NCI-H2171 treated with DMSO at 0.1 percent for 48 hours (cell line): ENCODE measurements around the gene DLGAP1.
A peak's percentile ranks its signal among the peaks of the same experiment; 100 is the strongest.
"Not testable (repeated sequence)": the region's sequence is repeated elsewhere in the genome, so short reads cannot be mapped to it uniquely, and the experiment has no call there.

ENCODE experiments used
- DNase-seq: peaks from one replicate; lab custom pipeline; 2025; lab: John Stamatoyannopoulos, UW

DLGAP1 gene

DNA sequence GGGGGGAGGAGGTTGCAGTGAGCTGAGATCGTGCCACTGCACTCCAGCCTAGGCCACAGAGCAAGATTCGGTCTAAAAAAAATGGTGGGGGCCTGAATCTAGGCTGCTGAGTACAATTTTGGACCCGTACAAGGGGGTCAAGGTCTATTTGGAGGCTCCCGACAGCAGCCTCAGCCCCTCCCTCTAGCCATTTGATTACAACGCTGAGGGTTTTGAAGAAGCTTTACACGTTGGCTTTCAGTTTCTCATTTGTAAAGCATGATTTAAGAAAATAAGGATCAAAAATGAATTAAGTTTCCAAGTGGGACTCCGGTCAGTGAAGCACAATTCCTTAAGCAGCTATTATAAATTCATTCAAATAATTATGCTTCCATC lies 871.2 kb downstream of the DLGAP1 start:
- DNase-seq: no peak

DNA sequence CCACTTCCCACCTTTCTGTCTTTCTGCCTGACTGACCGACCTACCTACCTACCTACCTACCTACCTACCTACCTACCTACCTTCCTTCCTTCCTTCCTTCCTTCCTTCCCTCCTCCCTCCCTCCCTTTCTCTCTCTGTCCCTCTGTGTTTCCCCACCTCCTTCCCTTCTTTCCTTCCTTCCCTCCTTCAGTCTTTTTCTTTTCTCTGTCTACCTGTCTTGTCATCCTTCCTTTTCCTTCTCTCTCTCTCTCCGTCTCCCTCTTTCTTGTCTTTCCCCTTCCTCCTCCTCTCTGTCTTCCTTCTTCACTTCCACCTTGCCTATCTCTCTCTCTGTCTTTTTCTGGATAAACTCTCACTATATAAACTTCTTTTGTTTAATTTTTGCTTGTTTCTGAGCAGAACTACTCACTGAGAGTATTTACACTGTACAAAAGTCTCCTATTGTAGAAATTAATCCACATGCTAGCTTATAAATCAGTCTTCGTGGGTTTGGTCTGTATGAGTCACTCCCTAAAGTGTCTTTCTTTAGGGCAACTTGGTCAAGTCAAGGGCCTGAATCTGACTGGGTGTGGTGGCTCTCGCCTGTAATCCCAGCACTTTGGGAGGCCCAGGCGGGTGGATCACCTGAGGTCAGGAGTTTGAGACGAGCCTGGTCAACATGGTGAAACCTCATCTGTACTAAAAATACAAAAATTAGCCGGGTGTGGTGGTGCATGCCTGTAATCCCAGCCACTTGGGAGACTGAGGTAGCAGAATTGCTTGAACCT lies 871.8 kb downstream of the DLGAP1 start:
- DNase-seq: not testable (repeated sequence)

DNA sequence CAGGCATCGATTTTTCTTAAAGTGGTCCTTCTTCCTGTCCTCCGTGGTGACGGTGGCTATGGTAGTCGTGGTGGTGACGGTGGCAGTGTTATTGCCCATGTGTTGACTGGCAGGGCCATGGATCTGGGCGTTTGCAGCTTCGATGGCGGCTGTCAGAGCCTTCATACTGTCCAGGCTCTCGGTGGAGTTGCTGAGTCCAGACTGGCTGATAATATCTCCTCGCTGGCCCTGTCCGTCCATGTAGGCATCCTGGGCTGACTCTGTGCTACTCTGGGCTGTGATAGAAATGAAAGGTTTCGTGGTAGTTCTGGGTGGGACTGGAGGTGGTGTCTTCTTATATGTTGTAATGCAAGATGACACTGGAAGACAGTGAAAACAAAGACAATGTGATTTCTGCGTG lies 873.2 kb downstream of the DLGAP1 start:
- no peak for DNase-seq

DNA sequence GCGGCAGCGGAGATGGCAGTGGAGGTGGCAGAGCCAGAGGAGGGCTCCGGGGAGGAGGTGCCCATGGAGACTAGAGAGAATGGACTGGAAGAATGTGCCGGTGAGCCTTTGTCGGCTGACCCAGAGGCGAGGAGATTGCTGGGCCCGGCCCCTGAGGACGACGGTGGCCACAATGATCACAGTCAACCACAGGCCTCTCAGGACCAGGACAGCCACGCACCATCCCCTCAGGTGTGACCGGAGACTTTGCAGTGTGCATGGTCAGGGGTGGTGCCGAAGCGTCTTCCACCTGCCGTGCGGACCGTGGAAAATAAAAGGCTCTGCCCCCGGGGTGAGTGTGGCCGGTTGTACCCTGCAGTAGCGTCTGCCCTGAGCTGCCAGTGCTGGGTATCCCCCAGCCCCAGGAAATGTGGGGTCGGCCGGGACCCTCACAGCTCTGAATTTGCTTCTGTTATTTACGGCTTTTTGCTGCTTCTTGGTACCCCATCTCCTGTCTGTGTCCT lies 874.5 kb downstream of the DLGAP1 start:
- DNase-seq: not testable (repeated sequence)

DNA sequence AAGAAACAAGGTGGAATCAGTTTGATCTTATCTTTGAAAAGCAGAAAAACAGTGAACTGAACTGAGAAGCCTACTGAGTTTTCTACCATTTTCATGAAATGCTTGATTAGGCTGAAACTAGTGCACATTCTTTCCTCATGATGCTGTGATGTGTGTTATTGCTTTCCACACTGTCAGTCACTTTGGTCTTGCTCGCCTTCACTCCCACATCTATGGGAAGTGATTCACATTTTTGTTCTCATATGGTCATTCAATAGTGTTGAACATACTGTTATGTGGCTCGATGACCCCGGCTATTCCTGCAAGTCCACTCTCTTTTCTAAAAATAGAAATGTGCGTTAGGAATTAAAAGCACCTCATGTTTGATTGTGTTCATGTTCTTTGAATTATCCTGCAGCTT lies 875.4 kb downstream of the DLGAP1 start:
- no peak for DNase-seq

DNA sequence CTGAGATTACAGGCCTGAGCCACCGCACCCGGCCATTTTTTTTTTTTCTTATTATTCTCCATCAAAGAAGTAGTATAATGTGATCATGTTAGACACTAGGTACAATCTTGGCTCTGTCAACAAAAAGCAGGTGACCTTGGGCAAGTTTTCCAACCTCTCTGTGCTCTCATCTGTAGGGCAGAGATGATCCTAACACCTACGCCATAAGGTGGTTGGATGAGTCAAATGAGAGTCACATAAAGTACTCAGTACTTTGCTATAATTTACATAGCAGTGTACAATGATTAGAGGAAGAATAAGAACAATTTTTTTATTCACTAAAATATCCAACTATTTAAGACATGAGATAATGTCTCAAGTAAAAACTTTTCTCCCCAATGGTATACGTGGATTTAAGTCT lies 876.5 kb downstream of the DLGAP1 start:
- DNase-seq: no peak

DNA sequence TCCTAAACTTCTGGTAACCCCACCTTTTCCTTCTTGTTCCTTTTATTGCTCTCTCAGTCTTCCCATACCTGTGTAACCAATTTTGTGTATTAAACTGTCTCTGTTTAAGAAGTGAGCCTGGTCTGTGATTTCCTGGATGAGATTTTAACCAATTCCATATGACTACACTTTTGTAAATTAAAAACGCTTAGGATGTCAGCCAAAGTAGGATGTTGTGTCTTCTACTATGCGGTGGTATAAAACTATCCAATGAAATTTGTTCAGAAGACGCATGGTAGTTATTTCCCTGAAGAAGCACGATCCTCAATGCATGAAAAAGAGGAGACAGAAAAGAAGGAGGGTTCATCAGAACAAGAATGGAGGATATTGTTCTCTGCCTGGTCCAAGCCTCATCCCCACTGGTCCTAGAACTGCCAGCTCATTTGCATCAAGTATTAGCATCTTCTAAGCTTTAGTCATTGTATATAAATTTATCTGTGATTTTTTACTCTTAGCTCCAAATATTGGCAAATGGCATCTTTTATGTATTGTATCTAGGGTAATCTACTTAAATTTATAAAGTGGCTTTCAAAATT lies 877.7 kb downstream of the DLGAP1 start:
- DNase-seq: no peak

DNA sequence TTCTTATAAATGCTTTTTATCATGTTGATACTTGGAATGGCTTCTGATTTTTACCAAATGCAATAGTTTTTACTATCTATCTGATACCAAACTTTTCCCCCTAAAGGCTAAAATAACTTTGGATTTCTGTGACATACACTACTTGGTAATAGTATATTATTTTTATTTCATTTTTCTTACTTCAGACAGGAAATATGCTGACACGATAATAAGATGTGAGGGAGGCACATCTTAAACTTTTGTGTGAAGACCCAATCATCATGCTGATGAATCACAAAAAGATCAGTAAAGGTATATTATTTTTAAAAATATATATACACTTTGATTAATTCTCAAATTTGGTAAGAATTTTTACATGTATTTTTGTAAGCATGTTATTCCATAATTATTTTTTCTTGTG lies 882.3 kb downstream of the DLGAP1 start:
- DNase-seq: no peak

DNA sequence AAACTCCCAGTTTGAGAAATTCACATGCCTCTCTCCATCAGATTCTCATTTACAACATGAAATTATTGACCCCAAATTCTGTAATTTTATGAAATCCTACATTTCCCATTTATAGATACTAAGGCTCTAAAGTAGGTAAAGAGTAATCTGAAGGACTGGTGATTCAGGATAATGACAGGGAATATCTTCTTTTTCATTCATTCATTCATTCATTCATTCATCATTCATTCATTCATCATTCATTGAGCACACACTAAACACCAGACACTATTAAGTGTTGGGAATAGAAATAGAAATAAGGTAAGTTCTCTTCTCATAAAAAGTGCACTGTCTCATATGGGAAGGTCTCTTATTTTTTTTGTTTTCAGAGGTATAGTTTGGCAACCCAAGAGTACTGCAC lies 888.3 kb downstream of the DLGAP1 start:
- no peak for DNase-seq

DNA sequence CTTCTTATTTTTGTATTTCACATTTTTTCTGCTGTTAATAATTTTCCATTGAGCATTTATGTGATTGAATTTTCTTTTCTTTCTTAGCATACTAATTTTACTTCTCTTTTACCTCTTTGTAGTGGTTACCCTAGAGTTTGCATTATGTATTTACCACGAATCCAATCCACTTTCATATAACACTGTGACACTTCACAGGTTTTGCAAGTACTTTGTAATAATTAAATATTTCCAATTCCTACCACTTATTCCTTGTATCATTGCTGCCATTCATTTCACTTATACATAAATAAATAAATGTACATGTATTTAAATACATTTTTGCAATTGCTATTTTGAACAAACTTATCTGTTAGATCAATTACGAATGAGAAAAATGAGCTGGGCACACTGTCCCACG lies 894.4 kb downstream of the DLGAP1 start:
- DNase-seq: no peak

DNA sequence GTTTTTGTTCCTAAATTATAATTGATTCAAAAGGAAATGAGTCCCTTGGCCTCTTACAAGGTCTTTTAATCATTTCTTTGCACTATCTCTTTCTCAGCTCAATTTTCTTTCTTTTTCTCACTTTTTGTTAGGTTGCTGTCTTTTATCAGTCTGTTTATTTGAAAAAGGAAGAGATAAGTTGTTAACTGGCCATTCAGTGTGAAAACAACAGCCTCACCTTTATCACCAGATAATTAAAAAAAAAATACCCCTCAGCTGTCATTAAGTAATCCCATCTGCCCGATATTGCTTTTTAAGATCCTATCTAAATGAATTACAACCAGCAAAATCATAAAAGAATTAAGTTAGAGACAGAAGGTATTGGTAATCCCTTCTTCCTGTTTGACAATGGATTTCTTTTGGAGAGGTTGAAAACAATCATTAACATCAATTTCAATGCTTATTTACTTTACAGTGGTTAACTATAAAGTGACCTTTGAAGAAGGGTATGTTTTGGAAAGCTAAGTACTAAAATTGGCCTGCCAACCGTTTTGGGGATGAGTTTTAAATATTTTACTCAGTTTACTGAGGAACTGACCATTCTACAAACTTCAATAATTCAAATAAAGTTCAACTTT lies 900.2 kb downstream of the DLGAP1 start:
- no peak for DNase-seq

DNA sequence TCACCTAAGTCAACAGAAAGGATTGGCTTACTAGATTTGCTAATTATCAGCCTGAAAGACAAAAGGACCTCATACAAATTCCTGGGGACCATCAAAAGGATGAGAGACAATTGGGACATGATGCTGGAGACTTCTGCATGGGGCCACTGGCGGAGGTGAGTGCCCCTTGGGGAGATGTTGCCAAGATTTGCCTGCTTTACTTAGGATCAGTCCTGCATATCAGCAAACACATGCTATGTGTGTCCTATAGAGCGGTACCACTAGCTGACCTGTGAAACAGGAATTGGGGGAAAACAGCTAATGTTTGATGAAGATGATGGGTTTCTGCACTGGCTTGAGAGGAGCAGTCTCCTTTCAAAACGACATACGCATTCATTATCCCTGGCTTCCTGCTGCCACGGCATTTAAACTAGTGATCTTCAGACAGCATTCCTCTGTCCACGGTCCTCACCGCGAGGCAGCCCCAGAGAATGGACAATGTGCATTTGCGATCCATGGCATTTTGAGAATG lies 901.0 kb downstream of the DLGAP1 start:
- no peak for DNase-seq

DNA sequence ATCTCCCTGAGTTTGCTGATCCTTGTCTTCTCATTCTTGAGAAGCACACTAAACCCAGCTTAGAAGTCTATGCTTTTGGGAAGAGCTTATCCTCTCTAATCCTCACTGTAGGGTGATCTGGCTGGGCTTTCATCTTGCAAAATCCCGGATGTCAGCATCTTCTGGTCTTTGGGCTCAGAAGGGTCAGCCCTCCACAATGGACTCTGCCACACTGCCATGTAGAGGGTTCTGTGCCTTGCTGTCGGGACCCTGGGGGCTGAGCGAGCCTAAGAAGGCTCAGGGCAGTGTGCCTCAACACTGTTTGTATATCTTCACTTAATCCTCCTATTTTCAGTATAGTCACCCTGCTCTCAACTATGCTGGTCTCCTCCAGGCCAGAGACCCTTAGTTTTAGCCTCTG lies 902.8 kb downstream of the DLGAP1 start:
- no peak for DNase-seq

DNA sequence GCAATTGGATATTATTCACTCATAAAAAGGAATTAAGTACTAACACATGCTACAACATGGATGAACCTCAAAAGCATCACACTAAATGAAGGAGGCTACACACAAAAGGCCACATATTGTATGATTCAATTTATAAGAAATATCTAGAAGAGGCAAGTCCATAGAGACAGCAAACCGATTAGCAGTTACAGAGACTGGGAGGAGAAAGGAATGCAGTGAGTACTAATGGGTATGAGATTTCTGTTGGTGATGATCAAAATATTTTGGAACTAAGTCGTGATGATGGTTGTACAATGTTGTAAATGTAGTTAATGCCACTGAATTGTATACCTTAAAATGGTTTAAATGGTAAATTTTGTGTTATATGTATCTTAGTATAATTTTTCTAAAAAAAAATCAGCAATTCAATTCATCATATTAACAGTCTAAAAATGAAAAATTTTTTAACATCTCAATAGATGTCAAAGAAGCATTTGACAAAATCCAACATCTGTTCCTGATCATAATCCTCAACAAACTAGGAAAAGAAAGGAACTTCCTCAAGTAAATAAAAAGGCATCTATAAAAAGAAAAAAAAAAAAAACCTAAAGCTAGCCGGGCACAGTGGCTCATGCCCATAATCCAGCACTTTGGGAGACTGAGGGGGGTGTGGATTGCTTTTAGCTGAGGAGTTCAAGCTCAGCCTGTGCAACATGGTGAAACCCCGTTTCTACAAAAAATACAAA lies 907.1 kb downstream of the DLGAP1 start:
- DNase-seq: no peak

DNA sequence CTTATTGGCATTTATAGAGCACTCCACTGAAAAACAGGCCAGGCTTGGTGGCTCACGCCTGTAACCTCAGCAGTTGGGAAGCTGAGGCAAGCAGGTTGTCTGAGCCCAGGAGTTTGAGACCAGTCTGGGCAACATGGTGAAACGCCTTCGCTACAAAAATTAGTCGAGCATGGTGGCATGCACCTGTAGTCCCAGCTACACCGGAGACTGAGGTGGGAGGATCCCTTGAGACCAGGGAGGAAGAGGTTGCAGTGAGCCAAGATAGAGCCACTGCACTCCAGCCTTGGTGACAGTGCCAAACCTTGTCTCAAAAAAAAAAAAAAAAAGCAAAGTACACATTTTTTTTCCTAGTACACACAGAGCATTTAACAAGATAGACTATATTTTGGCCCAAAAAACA lies 909.0 kb downstream of the DLGAP1 start:
- DNase-seq: no peak

DNA sequence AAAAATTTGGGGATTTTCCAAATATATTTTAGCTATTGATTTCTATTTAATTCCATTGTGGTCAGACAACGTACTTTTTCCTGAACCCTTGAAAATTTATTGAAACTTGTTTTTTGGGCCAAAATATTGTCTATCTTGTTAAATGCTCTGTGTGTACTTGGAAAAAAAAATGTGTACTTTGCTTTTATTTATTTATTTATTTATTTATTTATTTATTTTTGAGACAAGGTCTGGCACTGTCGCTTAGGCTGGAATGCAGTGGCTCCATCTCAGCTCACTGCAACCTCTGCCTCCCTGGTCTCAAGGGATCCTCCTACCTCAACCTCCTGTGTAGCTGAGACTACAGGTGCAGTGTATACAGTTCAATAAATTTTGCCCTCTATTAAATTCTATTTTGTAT lies 910.6 kb downstream of the DLGAP1 start:
- DNase-seq: no peak

DNA sequence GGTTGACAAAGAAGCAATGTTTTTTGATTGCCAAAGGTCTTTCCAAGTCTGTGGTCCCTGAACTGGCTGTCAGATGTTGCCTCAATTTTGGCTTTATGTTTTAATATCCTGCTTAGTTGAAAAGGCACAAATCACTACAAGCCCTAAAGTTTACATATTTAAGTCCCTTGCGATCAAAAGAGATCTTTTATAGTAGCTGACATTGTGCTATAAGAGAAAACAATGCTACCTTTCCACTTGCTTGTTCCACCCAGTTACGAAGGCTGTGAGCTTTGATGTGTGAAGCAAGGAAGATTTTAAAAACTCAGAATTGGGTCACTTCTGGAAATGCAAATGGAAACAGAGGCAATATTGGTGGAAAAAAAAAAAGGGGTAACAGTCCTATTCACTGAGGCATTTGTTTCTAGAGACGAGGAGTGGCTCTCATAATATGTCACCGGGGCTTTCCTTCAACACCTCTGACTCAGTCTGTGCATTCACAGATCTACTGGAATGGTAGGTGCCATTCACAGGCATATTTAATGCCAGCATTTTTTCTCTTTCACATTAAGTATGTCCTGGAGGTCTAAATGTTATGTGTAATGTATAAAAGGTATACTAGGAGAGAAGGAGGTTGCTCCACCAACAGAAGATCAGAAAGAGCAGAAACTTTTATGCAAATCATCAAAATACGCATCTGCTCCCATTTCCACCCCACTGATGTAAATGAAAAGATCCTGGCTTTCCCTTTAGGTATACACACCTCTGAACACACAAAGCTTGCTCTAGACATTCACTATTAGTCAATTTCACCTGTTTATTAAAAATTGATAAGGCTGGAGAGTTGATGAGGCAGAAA lies 913.3 kb downstream of the DLGAP1 start:
- no peak for DNase-seq

DNA sequence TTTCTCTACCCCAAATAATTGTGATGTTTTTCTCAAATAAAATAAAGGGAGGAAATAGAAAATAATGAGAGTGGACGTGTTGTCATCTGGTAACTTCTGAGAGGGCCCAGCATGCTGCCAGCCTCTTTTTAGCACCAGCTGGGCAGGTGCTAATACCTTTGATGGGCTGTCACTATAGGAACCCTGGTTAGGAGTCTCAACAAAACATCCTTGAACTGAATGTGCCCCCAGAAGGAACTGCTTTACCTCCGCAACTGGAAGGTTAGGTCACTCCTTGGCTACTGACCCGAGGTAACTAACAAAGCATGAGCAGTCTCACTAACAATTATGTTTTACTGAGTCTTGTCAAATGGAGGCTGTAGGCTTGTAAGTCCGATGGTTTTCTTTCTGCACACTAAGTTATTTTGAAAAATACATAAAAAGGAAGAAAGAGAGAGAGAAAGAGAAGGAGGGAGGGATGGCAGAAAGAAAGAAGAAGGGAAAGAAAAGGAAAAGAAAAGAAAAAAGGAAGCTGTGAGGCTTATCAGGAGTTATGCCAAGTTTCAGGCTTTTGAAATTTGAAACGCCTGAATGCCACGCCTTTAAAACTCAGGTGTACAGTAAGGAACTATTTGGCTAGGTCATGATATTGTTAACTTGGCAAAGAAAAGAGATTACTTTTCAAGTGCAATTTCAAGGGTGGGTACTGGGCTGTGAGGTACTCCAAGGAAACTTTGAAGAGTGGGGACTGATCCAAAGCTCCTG lies 914.1 kb downstream of the DLGAP1 start:
- peak; percentile 25 for DNase-seq

DNA sequence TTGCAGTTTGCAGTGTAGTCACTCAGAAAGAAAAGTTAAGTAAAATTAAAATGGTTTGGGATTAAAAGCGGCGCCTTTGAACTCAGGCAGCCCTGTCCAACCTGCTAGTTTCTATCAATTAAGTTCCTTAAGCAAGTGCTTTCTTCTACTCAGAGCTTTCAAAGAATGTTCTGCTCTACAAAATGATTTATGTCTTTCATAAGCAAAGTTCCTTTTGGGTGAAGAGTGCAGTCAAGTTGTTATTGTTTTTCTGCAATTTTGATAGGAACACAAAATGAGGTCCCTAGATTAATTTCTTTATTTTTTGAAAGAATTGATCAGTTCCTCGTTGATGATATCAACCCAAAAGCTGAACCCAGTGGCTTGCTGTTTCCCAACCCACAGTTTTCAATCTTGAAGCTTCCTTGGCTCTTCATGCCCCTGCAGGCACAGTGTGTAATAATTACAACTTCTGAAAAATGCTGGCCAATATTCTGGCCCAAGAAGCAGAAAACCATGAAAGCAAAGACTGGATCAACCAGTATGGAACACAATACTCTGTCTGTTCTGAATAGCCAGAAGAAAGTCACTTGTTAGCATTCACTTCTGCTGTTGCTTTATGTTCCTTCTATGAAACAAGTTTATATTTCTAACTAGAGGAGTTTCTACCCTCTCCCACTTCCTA lies 916.0 kb downstream of the DLGAP1 start:
- no peak for DNase-seq

DNA sequence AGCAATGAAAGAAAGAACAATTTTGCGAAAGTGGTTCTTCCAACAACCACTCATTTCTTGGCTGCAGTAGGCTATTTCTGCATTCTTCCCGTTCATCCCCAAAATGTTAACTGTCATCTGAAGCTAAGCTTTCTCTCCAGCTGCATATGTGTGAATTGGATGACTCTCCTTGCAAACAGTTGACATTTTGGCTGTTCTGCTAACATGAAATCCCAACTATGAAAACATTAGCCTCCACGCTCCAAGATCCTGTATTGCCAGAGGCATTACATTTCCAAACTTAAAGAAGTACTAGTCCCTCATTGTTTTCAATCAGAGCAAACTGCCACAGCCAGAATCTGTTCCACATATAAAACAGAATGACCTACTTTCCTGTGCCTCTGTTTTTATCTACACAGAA lies 916.7 kb downstream of the DLGAP1 start:
- DNase-seq: no peak
